Lower lobe of right lung (tissue), 2 donors: ENCODE results near the gene FAM204A. TPM values are rescaled to one million over a fixed set of nuclear protein-coding genes. Genes with fewer than 3 reads are reported as not detected.

Experiments
- ATAC-seq, 2 donors: fragments of 200-7000 bp; cut with Tn5 transposase; one replicate each; pipeline ENCODE4 v1.9.1; 2020 to 2022; ENCODE audit warnings: mild to moderate bottlenecking in 2 of 2, moderate library complexity in 2 of 2
- DNase-seq: peaks from one replicate; pipeline ENCODE4 v3.0.0-alpha.2; 2020
- H3K27ac ChIP-seq: fragments of 200-600 bp; one replicate; pipeline ENCODE4 v1.8.0; 2022
- H3K27me3 ChIP-seq: fragments of 200-600 bp; one replicate; pipeline ENCODE4 v1.8.0; 2022; ENCODE audit warnings: low read depth
- H3K36me3 ChIP-seq: fragments of 200-600 bp; one replicate; pipeline ENCODE4 v1.8.0; 2022; ENCODE audit warnings: mild to moderate bottlenecking
- H3K4me1 ChIP-seq: fragments of 200-600 bp; one replicate; pipeline ENCODE4 v1.8.0; 2022
- H3K4me3 ChIP-seq: fragments of 200-600 bp; one replicate; pipeline ENCODE4 v1.8.0; 2022; ENCODE audit warnings: mild to moderate bottlenecking
- H3K9me3 ChIP-seq: fragments of 200-600 bp; one replicate; pipeline ENCODE4 v1.8.0; 2022
- CTCF ChIP-seq: fragments of 200-600 bp; IDR thresholded peaks from one replicate; pipeline ENCODE4 v1.8.0; 2022; ENCODE audit warnings: antibody characterized with exemption, mild to moderate bottlenecking
- intact Hi-C: fragments of 100-400 bp; cut with DNase I; formaldehyde crosslinking; loops from one replicate; pipeline ENCODE4 v1.11.0; 2022
- total RNA-seq: library from RNA; stranded (reverse); fragmentation: NEBNext Ultra II Directional; extraction: Animal tissue kit (Norgen Biotek cat#: 25700); gene quantifications from one replicate; pipeline ENCODE4 v1.2.1, GENCODE V29; 2021
- donor health status: DM: no; HTN: yes; CAD: no; lungs with severe emphysema.

FAM204A gene
- total RNA-seq, 1 donor from 2014 or later = 58.4 TPM

- Histone ChIP-seq H3K4me1 (no peaks in the 10 kb centered on the region), H3K27ac (no peak overlapping the region), H3K9me3 (no peaks in the 10 kb centered on the region), H3K4me3 (no peak overlapping the region), H3K36me3 (no peaks in the 10 kb centered on the region), H3K27me3 (peaks cover 8% of the 10 kb centered on the region)
- ATAC-seq = peak; percentile 56 to 61
- no peak for DNase-seq
- intact Hi-C loops = no loop called here
- TF ChIP-seq CTCF = peak; percentile 57
These were observed 82.7 kb downstream of the FAM204A start for GRCh38 chr10:118259288-118259906.

- Histone ChIP-seq H3K36me3 (no peaks in the 10 kb centered on the region), H3K4me3 (no peak overlapping the region), H3K27ac (no peak overlapping the region), H3K27me3 (peaks cover 8% of the 10 kb centered on the region), H3K4me1 (no peaks in the 10 kb centered on the region), H3K9me3 (no peaks in the 10 kb centered on the region)
- no peak for ATAC-seq
- no peak for TF ChIP-seq CTCF
- intact Hi-C loops = no loop called here
- no peak for DNase-seq
These were observed 83.8 kb downstream of the FAM204A start for GRCh38 chr10:118258285-118258684.

- DNase-seq (no peak), ATAC-seq (no peak)
- intact Hi-C loops = no loop called here
- Histone ChIP-seq H3K4me3 (no peak overlapping the region), H3K27me3 (peaks cover 8% of the 10 kb centered on the region), H3K27ac (no peak overlapping the region), H3K4me1 (no peaks in the 10 kb centered on the region), H3K9me3 (no peaks in the 10 kb centered on the region), H3K36me3 (no peaks in the 10 kb centered on the region)
- TF ChIP-seq CTCF = no peak
These were observed 85.1 kb downstream of the FAM204A start for GRCh38 chr10:118256825-118257570.

- no peak overlapping the region for H3K27ac ChIP-seq
- no peak for ATAC-seq
- TF ChIP-seq CTCF = no peak
- intact Hi-C loops = no loop called here
- no peaks in the 10 kb centered on the region for H3K4me1 ChIP-seq
- H3K27me3 ChIP-seq = peaks cover 8% of the 10 kb centered on the region
- H3K4me3 ChIP-seq = no peak overlapping the region
- DNase-seq = no peak
- no peaks in the 10 kb centered on the region for H3K9me3 ChIP-seq
- no peaks in the 10 kb centered on the region for H3K36me3 ChIP-seq
These were observed 85.9 kb downstream of the FAM204A start for GRCh38 chr10:118256209-118256608.

- H3K27me3 ChIP-seq = peaks cover 8% of the 10 kb centered on the region
- no peaks in the 10 kb centered on the region for H3K4me1 ChIP-seq
- no peaks in the 10 kb centered on the region for H3K36me3 ChIP-seq
- intact Hi-C loops = no loop called here
- no peak for DNase-seq
- H3K9me3 ChIP-seq = no peaks in the 10 kb centered on the region
- no peak overlapping the region for H3K27ac ChIP-seq
- ATAC-seq = no peak
- no peak for TF ChIP-seq CTCF
- H3K4me3 ChIP-seq = no peak overlapping the region
These were observed 86.8 kb downstream of the FAM204A start for GRCh38 chr10:118255355-118255754.
